MM.1S (cell line): ENCODE results near the gene GTF2B.

ENCODE experiments used
- DNase-seq: peaks from one replicate; pipeline ENCODE4 v3.0.0-alpha.2; 2015
- H2AFZ ChIP-seq: fragments of 300-600 bp; sonication (generic); 2 replicates; pipeline ENCODE4 v1.6.0; 2016; ENCODE audit warnings: antibody characterized with exemption, low read length
- H3F3A ChIP-seq: fragments of 300-600 bp; sonication (generic); 2 replicates; pipeline ENCODE4 v1.6.1; 2016; ENCODE audit warnings: mild to moderate bottlenecking, antibody characterized with exemption, low read length, moderate library complexity, mixed read lengths; ENCODE audit not compliant: insufficient read depth
- H3K27ac ChIP-seq: fragments of 300-600 bp; sonication (generic); 2 replicates; pipeline ENCODE4 v1.5.1; 2016; ENCODE audit warnings: mild to moderate bottlenecking, low read length
- H3K27me3 ChIP-seq: fragments of 300-600 bp; sonication (generic); replicated peaks from 2 replicates; pipeline ENCODE4 v1.6.0; 2016; ENCODE audit warnings: low read length; ENCODE audit not compliant: insufficient read depth
- H3K36me3 ChIP-seq: fragments of 300-600 bp; sonication (generic); replicated peaks from 2 replicates; pipeline ENCODE4 v1.6.1; 2016; ENCODE audit warnings: mild to moderate bottlenecking, low read length, mixed read lengths; ENCODE audit not compliant: insufficient read depth
- H3K4me1 ChIP-seq: fragments of 300-600 bp; sonication (generic); 2 replicates; pipeline ENCODE4 v1.6.1; 2016; ENCODE audit warnings: low read length, mixed read lengths
- H3K4me2 ChIP-seq: fragments of 300-600 bp; sonication (generic); 2 replicates; pipeline ENCODE4 v1.6.0; 2016; ENCODE audit warnings: low read depth, low read length
- H3K4me3 ChIP-seq: fragments of 300-600 bp; sonication (generic); 2 replicates; pipeline ENCODE4 v1.5.1; 2016; ENCODE audit warnings: low read length, mixed read lengths
- H3K79me2 ChIP-seq: fragments of 300-600 bp; sonication (generic); 2 replicates; pipeline ENCODE4 v1.6.1; 2016; ENCODE audit warnings: mixed run types, low read length, mixed read lengths
- H3K9ac ChIP-seq: fragments of 300-600 bp; sonication (generic); 2 replicates; pipeline ENCODE4 v1.6.1; 2016; ENCODE audit warnings: low read length, mixed read lengths
- H3K9me2 ChIP-seq: fragments of 300-600 bp; sonication (generic); replicated peaks from 2 replicates; pipeline ENCODE4 v1.6.1; 2016; ENCODE audit warnings: mild to moderate bottlenecking, low read length, mixed read lengths; ENCODE audit not compliant: insufficient read depth
- H3K9me3 ChIP-seq: fragments of 300-600 bp; sonication (generic); replicated peaks from 2 replicates; pipeline ENCODE4 v1.6.1; 2016; ENCODE audit warnings: mild to moderate bottlenecking, low read length, mixed read lengths; ENCODE audit not compliant: insufficient read depth
- H4K20me1 ChIP-seq: fragments of 300-600 bp; sonication (generic); 2 replicates; pipeline ENCODE4 v1.6.1; 2016; ENCODE audit warnings: mild to moderate bottlenecking, low read length, moderate library complexity, mixed read lengths; ENCODE audit not compliant: insufficient read depth
- CTCF ChIP-seq: fragments of 300-600 bp; sonication (generic); IDR thresholded peaks from 2 replicates; pipeline ENCODE4 v1.5.1; 2016; ENCODE audit warnings: antibody characterized with exemption, low read length, mixed read lengths
- EZH2 ChIP-seq: fragments of 300-600 bp; sonication (generic); optimal IDR thresholded peaks from 2 replicates; pipeline ENCODE3; 2017; ENCODE audit warnings: low read depth, mild to moderate bottlenecking, antibody characterized with exemption, low read length, mixed read lengths
- EZH2phosphoT487 ChIP-seq: fragments of 300-600 bp; sonication (generic); IDR thresholded peaks from 2 replicates; pipeline ENCODE4 v1.6.1; 2018; ENCODE audit warnings: antibody characterized with exemption, low read length

Gene GTF2B

GRCh38 chr1:88813471-88813870, 77.9 kb downstream of the GTF2B start:
- Histone ChIP-seq H3K4me3 (no peak overlapping the region), H2AFZ (no peak overlapping the region), H3K9me2 (no peaks in the 10 kb centered on the region), H3K36me3 (peaks cover 6% of the 10 kb centered on the region), H3K4me1 (no peaks in the 10 kb centered on the region), H3K9ac (no peak overlapping the region), H3F3A (no peaks in the 10 kb centered on the region), H3K27ac (no peak overlapping the region), H3K4me2 (no peak overlapping the region), H3K27me3 (no peaks in the 10 kb centered on the region), H4K20me1 (no peaks in the 10 kb centered on the region), H3K9me3 (no peaks in the 10 kb centered on the region), H3K79me2 (no peaks in the 10 kb centered on the region)
- TF ChIP-seq CTCF (no peak), EZH2phosphoT487 (no peak), EZH2 (no peak)
- no peak for DNase-seq

DNA sequence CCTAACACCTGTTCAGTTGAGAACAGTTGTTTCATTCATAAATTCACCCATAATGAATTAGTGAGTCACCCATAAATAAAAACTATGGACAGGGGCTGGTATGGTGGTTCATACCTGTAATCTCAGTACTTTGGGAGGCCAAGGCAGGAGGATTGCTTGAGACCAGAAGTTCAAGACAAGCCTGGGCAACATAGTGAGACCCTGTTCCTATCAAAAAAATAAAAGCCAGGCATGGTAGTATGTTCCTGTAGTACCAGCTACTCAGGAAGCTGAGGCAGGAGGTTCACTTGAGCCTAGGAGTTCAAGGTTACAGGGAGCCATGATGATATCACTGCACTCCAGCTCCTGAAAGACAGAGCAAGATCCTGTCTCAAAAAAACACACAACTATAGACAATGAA, 79.0 kb downstream of the GTF2B start:
- Histone ChIP-seq H3F3A (no peaks in the 10 kb centered on the region), H4K20me1 (no peaks in the 10 kb centered on the region), H3K4me3 (no peak overlapping the region), H3K9ac (no peak overlapping the region), H2AFZ (no peak overlapping the region), H3K79me2 (no peaks in the 10 kb centered on the region), H3K4me1 (no peaks in the 10 kb centered on the region), H3K27me3 (no peaks in the 10 kb centered on the region), H3K9me2 (no peaks in the 10 kb centered on the region), H3K4me2 (no peak overlapping the region), H3K27ac (no peak overlapping the region), H3K9me3 (no peaks in the 10 kb centered on the region; the same call in 1 of the 2 replicates), H3K36me3 (peaks cover 6% of the 10 kb centered on the region)
- no peak for TF ChIP-seq EZH2phosphoT487
- TF ChIP-seq EZH2 = no peak
- TF ChIP-seq CTCF = no peak
- no peak for DNase-seq

- TF ChIP-seq EZH2phosphoT487 (no peak), CTCF (no peak), EZH2 (no peak)
- Histone ChIP-seq H3K9me3 (no peaks in the 10 kb centered on the region; the same call in 1 of the 2 replicates), H3K4me1 (no peaks in the 10 kb centered on the region), H3K79me2 (no peaks in the 10 kb centered on the region), H3K36me3 (no peaks in the 10 kb centered on the region; the same call in 1 of the 2 replicates), H3F3A (no peaks in the 10 kb centered on the region), H3K4me2 (no peak overlapping the region), H3K27ac (no peak overlapping the region), H3K9ac (no peak overlapping the region), H3K9me2 (no peaks in the 10 kb centered on the region), H3K4me3 (no peak overlapping the region), H2AFZ (no peak overlapping the region), H4K20me1 (no peaks in the 10 kb centered on the region), H3K27me3 (no peaks in the 10 kb centered on the region)
- DNase-seq = no peak
Observed at GRCh38 chr1:88803444-88803843, 87.9 kb downstream of the GTF2B start.
